NCI-H2227 (cell line): ENCODE results near the gene KLHDC8A.
"Not testable (repeated sequence)": the region's sequence is repeated elsewhere in the genome, so short reads cannot be mapped to it uniquely, and the experiment has no call there.

Experiments used
- DNase-seq: peaks from one replicate; lab custom pipeline; 2025; ENCODE audit not compliant: unreplicated experiment; lab: John Stamatoyannopoulos, UW

KLHDC8A gene

DNA sequence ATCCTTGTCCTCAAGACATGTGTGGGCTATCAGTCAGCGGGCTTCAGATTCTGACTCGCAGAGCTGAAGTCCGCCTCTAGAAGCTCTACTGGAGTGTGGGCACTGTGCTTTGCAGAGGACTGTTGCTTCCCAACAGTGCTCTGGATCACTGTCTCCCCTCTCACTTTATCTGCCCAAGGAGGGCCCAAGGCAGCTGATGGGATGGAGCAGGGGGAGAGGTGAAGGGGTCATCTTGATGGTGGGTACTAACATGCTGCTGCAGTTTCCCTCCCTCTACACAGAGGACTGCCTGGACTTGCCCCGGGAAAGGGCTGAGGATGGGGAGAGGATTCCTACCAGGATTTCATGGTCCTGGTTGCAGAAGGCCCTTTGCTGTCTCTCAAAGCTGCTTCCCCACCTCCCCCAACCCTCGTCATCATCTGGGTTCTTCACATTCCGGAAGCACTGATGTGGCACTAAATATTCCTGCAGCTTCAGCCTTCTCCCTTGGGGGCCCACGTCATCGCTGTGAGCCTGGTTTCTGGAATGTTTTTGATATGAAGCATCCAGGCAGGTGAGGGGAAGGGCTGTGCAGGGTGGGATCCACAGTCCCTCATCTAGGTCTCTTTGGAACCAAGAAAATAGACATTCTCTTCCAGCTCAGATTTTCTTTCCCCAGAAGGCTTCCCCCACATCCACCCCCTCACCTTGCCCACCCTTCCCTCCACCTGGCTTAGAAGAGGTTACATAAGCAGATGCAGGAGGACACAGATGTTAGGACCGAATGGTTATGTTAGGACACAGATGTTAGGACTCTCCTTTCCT, 58.3 kb downstream of the KLHDC8A start:
- no peak for DNase-seq

DNA sequence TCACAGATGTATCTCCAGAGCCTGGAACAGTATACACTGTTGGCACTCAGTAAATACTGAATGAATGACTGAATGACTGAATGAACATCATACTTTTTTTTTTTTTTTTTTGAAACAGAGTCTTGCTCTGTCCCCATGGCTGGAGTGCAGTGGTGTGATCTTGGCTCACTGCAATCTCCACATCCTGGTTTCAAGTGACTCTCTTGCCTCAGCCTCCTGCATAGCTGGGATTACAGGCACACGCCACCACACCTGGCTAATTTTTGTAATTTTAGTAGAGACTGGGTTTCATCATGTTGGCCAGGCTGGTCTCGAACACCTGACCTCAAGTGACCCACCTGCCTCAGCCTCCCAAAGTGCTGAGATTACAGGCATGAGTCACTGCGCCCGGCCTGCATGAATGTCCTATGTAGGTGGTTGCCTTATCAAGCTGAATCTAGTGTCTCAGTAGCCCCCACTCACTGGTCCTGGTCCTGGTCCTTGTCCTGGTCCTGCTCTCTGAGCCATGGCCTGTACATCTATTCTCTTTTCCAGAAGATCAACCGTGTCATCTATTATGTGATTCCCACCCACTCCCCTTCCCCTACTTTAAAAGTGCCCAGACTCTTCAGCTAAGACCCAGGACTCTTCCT, 59.1 kb downstream of the KLHDC8A start:
- not testable (repeated sequence) for DNase-seq

DNA sequence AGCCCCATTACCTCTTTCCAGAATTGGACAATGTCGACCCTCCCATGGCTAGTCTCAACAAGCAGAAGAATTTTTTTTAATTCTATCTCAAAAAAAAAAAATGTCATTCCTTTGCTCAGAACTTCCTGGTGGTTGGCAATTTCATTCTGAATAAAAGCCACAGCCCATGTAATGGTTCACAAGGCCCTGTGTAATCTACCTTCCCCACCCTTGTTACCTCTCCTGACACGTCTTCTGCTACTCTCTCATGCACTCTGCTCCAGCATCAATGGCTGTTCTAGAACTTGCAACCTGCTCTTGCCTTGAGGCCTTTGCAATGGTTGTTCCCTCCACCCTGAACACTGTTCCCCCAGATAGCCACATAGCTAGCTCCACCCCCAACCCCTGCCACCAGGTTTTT, 60.6 kb downstream of the KLHDC8A start:
- no peak for DNase-seq

DNA sequence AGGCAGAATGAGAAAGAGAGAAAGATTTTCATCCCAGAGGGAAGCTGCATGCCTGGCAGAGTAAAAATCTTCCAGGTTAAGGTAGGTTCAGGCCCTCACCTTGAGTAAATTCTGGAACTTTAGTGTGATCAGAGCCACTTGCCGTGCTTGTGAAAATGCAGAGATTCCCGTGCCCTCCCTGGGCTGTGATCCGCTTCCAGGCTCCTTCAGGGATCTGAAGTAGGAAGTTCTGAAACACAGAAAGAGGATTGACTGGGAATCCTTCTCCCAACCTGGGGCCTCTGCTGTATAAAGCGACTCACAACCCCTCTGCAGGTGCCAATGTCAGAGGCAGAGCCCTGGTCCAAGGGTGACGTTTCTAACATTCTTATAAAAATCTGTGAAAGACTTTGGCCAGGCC, 61.8 kb downstream of the KLHDC8A start:
- DNase-seq: no peak

DNA sequence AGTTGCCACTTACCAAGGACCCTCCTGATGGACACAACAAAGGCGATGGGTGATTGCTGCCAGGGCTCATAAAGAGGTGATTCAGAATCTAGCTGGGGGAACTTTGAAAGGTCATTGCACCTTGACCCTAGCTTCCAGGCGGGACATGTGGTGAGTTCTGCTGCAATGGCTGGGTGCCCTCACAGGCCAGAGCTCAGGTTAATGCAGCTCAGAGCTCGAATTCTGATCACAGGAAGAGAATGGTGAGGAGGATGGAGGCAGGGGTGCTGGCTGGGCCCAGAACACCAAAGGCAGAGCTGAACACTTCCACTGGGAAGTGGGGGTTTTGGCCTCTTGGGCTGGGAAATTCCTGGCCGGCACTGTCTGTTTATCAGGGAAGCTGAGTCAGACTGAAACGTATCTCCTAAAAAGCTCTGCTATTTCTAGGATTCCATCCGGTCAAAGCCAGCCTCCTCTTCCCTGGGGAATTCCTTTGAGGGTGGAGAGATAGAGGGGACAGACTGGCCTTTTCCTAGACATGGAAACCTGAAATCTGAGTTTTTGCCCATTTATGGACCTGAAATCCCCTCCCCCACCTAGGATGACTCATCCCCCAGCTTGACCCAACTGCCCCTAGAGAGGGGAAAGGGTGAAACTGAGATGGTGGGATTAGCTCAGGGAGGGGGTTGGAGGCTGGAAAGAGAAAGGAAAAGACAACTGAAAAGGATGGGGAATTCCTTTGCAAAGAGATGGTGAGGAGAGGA, 62.4 kb downstream of the KLHDC8A start:
- no peak for DNase-seq

DNA sequence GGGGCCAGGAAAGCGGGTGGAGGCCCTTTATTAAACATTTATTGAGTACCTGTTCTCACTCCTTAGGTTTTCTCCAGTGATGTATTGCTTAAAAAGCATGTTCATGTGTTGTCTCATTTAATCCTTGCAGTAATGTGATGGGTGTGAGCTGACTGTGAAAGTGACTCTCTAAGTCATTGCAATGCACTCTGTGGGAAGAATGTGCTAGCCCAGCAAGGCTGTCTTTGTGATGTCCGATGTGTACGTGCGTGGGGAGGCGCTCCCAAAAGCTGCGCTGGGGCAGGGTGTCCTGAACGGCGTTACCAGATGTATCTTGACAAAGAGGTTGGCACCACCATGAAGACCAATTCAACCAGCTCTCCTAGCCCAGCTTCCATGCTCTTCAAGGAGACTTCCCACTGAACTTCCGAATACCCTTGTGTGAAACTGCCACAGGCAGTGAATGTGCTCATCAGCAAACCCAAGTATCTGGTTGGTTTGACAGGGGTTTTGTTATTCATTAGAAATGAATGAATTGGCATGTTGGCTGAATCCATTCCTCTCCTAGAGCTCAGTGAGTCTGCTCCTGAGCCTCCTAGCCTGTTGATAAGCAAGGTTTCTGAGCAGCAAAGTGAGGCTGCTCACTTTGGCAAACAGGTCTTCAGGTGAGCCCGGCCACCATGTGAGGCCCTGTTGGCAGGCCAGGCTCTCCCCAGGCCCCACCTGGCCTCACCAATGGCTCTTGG, 63.2 kb downstream of the KLHDC8A start:
- DNase-seq: no peak

DNA sequence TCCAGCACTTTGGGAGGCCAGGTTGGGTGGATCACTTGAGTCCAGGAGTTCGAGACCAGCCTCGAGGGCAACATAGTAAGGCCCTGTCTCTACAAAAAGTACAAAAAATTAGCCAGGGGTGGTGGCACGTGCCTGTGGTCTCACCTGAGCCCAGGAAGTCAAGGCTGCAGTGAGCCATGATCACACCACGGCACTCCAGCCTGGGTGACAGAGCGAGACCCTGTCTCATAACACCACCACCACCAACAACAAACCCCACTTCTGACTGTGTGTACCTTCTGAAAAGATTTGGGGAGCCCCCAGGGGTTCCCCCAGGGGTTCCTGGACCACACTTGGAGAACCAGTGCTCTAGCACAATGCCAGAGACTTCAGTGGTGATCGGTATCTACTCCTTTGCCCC, 65.1 kb downstream of the KLHDC8A start:
- no peak for DNase-seq

DNA sequence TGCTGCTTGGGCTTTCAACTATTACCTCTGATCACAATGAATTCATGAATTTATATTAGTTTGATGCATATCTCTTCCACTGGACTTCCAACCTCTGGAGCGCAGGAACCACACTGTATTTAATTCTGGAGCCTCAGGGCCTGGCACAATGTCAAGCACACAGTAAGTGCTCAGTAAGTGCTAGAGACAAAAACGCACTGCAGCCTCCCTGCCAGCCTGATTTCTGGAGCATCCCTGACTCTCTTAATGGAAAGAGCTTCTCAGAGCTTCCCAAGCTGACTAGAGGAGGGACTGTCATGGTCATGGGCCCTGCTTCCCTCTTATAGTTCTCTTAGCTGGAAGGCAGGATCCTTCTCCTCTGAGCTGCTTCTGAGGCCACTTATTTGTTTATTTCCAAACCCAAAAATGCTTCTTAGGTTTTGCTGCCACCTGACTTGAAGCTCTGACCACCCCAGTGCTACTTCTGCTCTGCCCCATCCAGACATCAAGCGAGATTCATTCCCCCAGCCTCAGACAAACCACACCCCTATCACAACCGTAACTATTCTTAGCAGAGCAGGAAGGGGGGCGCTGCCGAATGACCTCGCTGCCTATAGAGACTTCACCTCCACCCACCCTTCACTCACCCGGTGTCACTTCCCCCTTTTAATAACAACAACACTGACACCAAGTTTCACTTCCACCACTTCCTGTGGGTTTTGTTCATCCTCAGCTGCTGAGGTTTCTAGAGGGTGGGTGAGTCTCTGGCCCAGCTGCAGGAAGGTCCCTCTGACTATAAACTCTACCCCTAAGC, 68.8 kb downstream of the KLHDC8A start:
- DNase-seq: no peak

DNA sequence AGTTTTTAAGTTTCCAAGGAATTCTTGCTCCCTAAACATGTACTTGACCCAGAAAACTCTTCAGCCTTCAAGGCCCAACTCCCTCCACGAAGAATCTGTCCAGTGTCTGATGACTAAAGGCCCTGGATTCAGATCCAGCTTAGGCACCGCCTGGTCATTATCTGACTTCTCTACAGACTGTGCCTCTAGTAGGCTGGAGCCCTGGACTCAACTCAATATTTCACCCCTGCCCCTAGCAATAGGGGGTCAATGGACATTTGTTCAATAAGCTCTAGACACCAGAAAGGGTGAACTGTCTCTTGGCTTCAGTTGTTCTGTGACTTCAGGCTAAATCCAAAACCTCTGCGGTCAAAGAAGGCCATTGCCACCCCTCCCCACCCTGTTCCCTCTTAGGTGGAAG, 69.6 kb downstream of the KLHDC8A start:
- no peak for DNase-seq

DNA sequence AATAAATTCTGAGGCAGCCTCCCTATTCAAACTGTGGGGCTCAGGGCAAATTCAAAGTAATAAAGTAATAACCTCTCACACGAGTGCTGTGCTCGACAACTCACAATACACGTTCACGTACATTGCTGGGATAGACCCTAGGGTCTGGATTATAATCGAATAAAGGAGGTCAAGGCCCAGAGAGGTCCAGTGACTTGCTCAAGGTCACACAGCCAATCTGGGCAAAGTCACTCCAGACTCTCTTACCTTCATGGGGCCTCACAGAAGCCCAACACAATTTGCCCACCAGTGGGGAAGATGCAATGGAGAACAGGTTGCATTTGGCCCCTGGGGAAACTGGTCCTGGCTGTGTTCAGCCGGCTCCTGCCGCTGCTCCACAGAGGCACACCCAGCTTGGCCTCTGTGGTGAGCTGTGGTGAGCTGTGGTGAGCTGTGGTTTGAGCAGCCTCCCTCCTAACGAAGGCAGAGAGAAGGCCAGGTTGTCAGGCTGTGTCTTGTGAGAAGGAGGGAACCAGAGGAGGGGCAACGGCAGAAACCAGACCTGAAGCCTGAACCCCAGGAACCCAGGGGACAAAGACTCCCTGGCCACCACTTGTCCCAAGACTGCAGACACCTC, 70.3 kb downstream of the KLHDC8A start:
- DNase-seq: no peak
